NCI-H460 (cell line): ENCODE measurements around the gene TMTC4. TPM values are rescaled to one million over a fixed set of nuclear protein-coding genes. Genes with fewer than 3 reads are reported as not detected.

Experiments
- DNase-seq: peaks from one replicate; pipeline ENCODE4 v3.0.0-alpha.2; 2016; ENCODE audit warnings: low read depth; ENCODE audit errors: extremely low read depth
- total RNA-seq: library from RNA; depleted of rRNA; stranded (reverse); fragments of >200 nt; shearing (Covaris generic); gene quantifications from 2 replicates; pipeline ENCODE4 v1.2.3, GENCODE V29; 2014

The TMTC4 gene
- total RNA-seq, 1 experiment from 2014 or later = 19.8 TPM

GRCh38 chr13:100667894-100668293, 6.7 kb downstream of the TMTC4 start:
- no peak for DNase-seq

GRCh38 chr13:100666124-100666523, 8.5 kb downstream of the TMTC4 start:
- no peak for DNase-seq

- DNase-seq = no peak
Observed at GRCh38 chr13:100665403-100665802, 9.2 kb downstream of the TMTC4 start.

- DNase-seq = no peak
Observed at GRCh38 chr13:100664171-100664900, 10.3 kb downstream of the TMTC4 start.

GRCh38 chr13:100662468-100663211, 12.0 kb downstream of the TMTC4 start:
- no peak for DNase-seq

- DNase-seq = no peak
Observed at GRCh38 chr13:100660761-100661160, 13.8 kb downstream of the TMTC4 start.

- DNase-seq = no peak
Observed at GRCh38 chr13:100659578-100659977, 15.0 kb downstream of the TMTC4 start.

- no peak for DNase-seq
Observed at GRCh38 chr13:100658363-100658762, 16.2 kb downstream of the TMTC4 start.

GRCh38 chr13:100657881-100658315, 16.7 kb downstream of the TMTC4 start:
- DNase-seq = no peak

GRCh38 chr13:100652510-100652909, 22.1 kb downstream of the TMTC4 start:
- no peak for DNase-seq

- DNase-seq = no peak
Observed at GRCh38 chr13:100650326-100650725, 24.3 kb downstream of the TMTC4 start.

- DNase-seq = no peak
Observed at GRCh38 chr13:100648354-100648753, 26.2 kb downstream of the TMTC4 start.

GRCh38 chr13:100646871-100647270, 27.7 kb downstream of the TMTC4 start:
- no peak for DNase-seq

- no peak for DNase-seq
Observed at GRCh38 chr13:100646030-100646673, 28.4 kb downstream of the TMTC4 start.

GRCh38 chr13:100645382-100645781, 29.2 kb downstream of the TMTC4 start:
- no peak for DNase-seq

- DNase-seq = no peak
Observed at GRCh38 chr13:100644371-100644770, 30.2 kb downstream of the TMTC4 start.

GRCh38 chr13:100637796-100638195, 36.8 kb downstream of the TMTC4 start:
- no peak for DNase-seq

GRCh38 chr13:100637380-100637779, 37.2 kb downstream of the TMTC4 start:
- no peak for DNase-seq

GRCh38 chr13:100636441-100636840, 38.2 kb downstream of the TMTC4 start:
- no peak for DNase-seq

GRCh38 chr13:100636004-100636403, 38.6 kb downstream of the TMTC4 start:
- DNase-seq = no peak

GRCh38 chr13:100634696-100635095, 39.9 kb downstream of the TMTC4 start:
- DNase-seq = no peak

- DNase-seq = no peak
Observed at GRCh38 chr13:100633461-100633860, 41.1 kb downstream of the TMTC4 start.
